Amygdala (tissue), 56 donors: ENCODE measurements around the gene AP3D1.
A peak's percentile ranks its signal among the peaks of the same experiment; 100 is the strongest.
"Not testable (repeated sequence)": the region's sequence is repeated elsewhere in the genome, so short reads cannot be mapped to it uniquely, and the experiment has no call there.

ENCODE experiments used
- DNase-seq, 56 donors: peaks; one replicate each; lab custom pipeline; 2025; lab: John Stamatoyannopoulos, UW

The AP3D1 gene

GRCh38 chr19:2129892-2130770 is 21.2 kb downstream of the AP3D1 start:
- no peak for DNase-seq

GRCh38 chr19:2129486-2129885 is 21.9 kb downstream of the AP3D1 start:
- peak in 8 of 56 donors; percentile 1 to 53 (median 11) for DNase-seq

- DNase-seq = no peak
Measured at GRCh38 chr19:2129022-2129421, 22.3 kb downstream of the AP3D1 start.

DNA sequence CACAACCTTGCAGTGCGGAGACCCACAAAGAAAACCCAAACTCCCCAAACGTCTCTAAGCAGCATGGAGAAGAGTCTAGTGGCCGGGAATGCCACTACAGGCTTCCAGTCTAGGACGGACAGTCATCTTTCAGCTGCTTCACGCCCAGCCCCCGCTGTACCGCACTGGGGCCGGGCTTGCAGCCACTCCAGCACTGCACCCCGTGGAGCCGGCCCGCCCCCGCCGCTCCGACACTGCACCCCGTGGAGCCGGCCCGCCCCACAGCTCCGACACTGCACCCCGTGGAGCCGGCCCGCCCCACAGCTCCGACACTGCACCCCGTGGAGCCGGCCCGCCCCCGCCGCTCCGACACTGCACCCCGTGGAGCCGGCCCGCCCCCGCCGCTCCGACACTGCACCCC is 23.1 kb downstream of the AP3D1 start:
- not testable (repeated sequence) for DNase-seq

DNA sequence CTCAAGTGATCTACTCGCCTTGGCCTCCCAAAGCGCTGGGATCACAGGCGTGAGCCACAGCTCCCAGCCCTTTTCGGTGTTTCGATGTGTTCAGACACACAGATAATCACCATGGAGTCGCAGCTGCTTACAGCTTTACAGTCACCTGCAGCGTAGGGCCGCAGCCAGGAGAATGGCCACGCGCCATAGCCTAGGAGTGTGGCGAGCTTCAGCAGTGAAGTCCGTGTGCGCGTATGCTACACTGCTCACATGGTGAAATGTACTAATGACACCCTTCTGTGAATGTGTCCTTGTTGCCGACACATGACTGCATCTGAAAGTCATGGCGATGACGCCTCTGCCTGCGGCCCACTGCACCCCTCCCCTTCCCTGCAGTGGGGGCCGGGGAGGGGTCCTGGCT is 23.6 kb downstream of the AP3D1 start:
- DNase-seq = no peak

- no peak for DNase-seq
Measured at GRCh38 chr19:2126879-2127518, 24.4 kb downstream of the AP3D1 start.

DNA sequence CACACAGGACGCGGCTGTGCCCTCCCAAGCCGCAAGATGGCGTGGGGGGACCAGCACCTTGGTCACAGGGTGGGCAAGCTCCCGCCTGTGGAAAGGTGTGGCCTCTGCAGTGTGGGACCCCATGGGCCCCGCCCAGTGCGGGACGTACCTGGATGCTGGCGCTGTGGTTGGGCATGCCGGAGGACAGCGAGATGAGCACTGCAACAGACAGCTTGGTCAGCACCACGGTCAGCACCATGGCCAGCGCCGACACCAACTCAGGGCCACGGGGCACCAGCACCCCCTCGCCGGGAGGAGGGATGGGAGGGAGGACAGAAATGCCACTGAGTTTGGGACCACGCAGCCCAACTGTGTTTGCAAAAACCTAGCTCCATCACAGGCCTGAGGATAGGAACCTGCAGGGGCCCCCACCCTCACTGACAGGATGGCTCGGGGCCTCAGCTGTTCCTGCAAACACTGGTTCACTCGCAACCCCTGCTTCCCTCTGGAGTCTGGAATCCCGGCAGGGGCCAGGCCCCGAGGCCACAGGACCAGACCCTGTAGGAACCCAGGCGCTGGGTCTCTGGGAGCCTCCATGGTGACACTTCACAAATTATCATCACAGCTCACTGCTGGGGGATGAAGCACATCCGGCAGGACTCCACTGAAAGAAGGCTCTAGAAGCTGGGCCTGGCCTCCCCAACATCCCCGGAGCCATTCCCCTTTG is 27.5 kb downstream of the AP3D1 start:
- no peak for DNase-seq

- no peak for DNase-seq
Measured at GRCh38 chr19:2122982-2123381, 28.4 kb downstream of the AP3D1 start.

DNA sequence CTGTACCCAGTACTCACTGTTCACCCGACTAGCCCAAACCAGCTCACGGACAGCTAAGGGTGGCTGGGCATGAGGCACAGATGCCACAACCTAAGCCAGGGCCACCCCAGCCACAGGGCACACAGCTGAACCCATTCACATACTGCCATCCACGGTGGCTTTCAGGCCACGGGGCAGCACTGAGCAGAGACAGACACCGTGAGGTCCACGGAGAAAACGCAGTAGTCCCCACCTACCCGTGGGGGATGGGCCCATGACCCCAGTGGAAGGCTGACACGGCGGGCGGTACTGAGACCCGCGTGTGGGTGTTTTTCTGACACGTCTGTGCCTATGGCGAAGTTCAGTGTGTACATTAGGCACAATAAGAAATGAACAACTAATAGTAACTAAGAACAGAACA is 29.1 kb downstream of the AP3D1 start:
- no peak for DNase-seq

- no peak for DNase-seq
Measured at GRCh38 chr19:2121416-2122051, 29.8 kb downstream of the AP3D1 start.

DNA sequence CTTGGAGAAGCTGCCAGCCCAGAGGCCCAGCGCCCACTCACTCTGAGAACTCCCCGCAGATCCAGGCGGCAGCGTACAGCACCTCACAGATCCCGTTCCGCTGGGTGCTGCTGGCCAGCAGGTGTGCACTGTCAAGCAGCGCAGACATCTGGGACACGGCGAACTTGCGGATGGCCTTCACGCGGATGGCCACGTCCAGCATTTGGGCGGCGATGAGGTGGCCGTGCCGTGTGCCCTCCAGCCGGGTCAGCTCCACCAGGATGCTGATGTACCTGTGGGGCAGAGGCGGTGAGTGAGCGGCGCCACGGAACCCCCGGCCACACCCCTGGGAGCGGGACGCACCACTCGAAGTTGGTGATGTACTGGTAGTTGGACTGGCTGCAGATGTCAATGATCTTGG is 30.5 kb downstream of the AP3D1 start:
- DNase-seq = no peak

- no peak for DNase-seq
Measured at GRCh38 chr19:2119921-2120785, 31.2 kb downstream of the AP3D1 start.

DNA sequence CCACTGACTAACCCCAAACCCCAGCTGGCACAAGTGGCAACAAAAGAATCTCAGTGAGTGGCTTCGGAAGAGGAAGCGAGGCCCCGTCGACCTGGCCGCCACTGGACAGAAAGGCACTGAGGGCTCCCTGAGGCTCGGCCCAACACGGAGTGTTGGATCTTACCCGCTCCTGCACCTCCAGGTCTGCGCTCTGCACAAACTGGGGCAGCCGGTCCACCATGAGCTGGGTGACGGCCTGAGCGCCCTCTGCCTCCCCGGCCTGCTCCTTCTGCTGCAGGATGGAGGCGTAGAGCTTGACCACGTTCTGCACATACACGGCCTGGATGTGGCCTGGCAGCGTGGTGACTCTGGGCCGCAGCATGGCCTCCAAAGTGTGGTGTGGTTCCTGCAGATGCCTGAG is 32.9 kb downstream of the AP3D1 start:
- no peak for DNase-seq

- peak in 16 of 56 donors; percentile 6 to 60 (median 32) for DNase-seq
Measured at GRCh38 chr19:2117215-2117960, 34.0 kb downstream of the AP3D1 start.

GRCh38 chr19:2116507-2116906 is 34.9 kb downstream of the AP3D1 start:
- no peak for DNase-seq

GRCh38 chr19:2115911-2116426 is 35.4 kb downstream of the AP3D1 start:
- no peak for DNase-seq

DNA sequence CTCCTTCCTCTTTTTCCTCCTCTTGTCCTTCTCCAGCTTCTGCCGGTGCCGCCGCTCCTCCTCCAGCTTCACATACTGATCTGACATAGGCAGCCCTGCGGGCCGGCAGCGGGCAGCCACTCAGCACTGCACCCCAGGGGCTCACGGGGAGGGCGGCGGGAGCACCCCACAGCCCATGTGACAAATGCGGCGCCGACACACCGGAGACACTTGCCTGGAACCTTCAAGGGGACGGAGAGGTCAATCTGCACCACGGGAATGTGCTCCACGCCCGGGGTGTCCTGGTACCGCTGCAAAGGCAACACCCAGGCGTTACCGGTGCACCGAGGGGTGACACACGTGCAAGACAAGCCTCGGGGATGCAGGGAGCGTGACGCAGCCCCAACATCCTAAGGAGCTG is 36.0 kb downstream of the AP3D1 start:
- no peak for DNase-seq

GRCh38 chr19:2114821-2115220 is 36.5 kb downstream of the AP3D1 start:
- DNase-seq = no peak

DNA sequence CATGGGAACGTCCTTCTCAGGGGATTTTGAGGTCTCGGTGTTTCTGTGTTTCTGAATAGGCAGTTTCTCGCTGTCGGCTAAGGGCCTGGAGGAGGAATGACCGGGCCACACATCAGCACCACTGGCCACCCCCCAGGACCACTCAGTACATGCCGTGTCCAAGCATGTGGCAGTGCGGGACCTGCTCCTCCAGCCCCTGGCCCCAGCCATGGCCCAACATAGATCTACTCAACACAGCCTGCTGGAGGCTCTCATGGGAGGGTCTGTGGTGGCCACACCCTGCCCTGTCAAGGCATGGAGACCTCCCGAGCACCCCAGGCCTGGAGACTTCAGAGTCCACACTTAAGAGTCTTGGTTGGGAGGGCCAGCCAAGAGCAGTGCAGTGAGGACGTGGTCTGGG is 37.1 kb downstream of the AP3D1 start:
- DNase-seq = no peak
